GM13976 (cell line): ENCODE data around the gene STRN4.

Experiments used
- DNase-seq: peaks from one replicate; pipeline ENCODE4 v3.0.0; 2012; ENCODE audit warnings: low spot score
- in situ Hi-C: fragments of 300-500 bp; cut with MboI; formaldehyde crosslinking; loops from one replicate; pipeline ENCODE4 v1.12.0; 2022; ENCODE audit warnings: low sequenced_read_pairs, mixed read lengths, inconsistent platforms; ENCODE audit not compliant: unreplicated experiment
- TF ChIP-seq, protein P1 (sequence below): IDR thresholded peaks from 2 replicates; pipeline ENCODE4 v1.5.1; 2012; ENCODE audit warnings: borderline replicate concordance, mild to moderate bottlenecking; ENCODE audit not compliant: insufficient read depth; ENCODE audit errors: extremely low read depth, missing control alignments, control extremely low read depth

Gene STRN4

DNA sequence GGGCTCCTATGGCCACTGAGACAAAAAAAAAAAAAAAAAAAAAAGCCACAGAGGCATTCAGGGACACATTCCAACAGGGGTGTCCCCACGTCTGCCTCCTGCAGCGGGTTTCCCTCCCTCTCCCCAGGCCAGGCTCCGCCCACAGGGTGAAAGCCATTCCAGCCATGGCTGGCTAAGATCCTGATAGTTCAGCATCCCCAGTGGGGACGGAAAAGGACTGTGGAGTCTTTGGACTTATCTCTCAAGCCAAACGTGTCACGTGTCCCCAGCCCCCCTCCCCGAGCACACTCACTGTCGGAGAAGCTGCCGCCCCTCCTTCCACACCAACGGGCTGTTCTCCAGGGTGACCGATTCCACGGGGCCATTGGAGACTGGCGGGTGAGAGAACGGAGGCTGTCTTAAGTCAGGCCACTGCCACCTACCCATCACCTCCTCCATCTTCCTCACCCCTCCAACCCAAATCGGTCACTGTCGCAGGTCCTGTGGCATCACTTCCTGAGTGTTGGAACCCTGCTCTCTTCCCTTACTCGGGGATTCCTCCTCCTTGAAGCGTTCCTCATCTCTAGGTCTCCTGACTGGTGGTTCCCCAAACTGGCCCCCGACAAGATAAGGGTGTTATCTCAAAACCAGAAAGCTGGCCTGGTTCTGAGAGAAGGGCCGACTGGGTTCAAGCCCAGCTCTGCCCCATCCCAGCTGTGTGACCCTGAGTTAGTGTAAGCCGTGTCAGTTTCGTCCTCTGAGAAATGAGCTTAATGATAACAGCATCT, 9.5 kb downstream of the STRN4 start:
- no peak for DNase-seq
- TF ChIP-seq, protein P1, sequence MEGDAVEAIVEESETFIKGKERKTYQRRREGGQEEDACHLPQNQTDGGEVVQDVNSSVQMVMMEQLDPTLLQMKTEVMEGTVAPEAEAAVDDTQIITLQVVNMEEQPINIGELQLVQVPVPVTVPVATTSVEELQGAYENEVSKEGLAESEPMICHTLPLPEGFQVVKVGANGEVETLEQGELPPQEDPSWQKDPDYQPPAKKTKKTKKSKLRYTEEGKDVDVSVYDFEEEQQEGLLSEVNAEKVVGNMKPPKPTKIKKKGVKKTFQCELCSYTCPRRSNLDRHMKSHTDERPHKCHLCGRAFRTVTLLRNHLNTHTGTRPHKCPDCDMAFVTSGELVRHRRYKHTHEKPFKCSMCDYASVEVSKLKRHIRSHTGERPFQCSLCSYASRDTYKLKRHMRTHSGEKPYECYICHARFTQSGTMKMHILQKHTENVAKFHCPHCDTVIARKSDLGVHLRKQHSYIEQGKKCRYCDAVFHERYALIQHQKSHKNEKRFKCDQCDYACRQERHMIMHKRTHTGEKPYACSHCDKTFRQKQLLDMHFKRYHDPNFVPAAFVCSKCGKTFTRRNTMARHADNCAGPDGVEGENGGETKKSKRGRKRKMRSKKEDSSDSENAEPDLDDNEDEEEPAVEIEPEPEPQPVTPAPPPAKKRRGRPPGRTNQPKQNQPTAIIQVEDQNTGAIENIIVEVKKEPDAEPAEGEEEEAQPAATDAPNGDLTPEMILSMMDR: no peak
- in situ Hi-C loops: no loop called here

- TF ChIP-seq, protein P1: no peak
- in situ Hi-C loops: no loop called here
- no peak for DNase-seq
Measured at GRCh38 chr19:46733690-46734292, 12.5 kb downstream of the STRN4 start.

GRCh38 chr19:46732966-46733689, 13.1 kb downstream of the STRN4 start:
- TF ChIP-seq, protein P1: no peak
- DNase-seq: no peak
- in situ Hi-C loops: no loop called here

DNA sequence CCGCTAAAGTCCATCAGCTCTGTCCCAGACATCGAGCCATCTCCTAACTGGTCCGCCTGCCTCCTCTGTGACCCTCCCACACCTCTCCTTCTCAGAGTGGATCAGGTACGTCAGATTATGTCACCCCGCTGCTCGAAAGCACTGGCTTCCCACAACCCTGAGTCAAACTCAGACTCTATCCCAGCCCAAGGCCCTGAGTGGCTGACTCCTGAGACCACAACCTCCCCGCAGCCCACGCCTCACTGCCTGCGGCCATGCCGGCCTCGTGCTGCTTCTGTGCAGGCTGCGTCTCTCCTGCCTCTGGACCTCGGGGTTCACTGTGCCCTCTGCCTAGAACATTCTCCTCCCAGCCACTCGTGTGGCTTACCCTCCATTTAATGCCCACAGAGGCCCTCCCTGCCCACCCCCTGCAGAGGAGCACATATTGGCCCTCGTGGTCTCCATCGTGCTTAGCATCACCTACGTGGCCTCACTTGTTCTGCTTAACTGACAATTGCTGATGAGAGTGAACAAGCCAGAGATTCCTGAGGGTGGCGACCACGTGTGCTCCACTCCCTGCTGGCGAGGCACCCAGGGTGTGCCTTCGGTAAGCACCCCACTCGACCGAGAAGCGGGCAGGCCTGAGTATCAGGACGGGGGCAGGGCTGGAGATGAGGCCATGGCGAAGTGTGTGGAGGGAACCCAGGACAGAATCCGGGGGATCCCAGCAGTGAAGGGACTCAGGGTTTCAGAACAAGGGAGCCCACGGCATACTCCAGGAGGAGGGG, 13.9 kb downstream of the STRN4 start:
- in situ Hi-C loops: no loop called here
- DNase-seq: no peak
- TF ChIP-seq, protein P1: no peak

DNA sequence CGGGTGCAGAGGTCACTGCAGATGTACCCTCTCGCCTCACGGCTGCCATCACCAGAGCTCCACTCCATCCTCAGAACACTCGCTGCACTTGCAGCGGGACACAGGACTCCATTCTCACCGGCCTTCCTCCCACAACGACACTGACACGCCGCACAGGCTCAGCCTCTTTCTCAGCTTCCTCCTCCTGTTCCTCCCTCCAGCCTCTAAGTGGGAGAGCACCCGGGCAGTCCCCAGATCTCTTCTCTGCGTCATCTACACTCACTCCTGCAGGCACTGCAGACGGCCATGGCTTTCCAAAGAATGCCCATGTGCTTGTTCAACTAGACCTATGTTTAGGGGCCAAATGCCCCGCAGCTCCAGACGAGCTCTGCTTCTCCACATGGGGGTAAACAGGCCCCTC, 14.7 kb downstream of the STRN4 start:
- in situ Hi-C loops: no loop called here
- DNase-seq: no peak
- TF ChIP-seq, protein P1: no peak

DNA sequence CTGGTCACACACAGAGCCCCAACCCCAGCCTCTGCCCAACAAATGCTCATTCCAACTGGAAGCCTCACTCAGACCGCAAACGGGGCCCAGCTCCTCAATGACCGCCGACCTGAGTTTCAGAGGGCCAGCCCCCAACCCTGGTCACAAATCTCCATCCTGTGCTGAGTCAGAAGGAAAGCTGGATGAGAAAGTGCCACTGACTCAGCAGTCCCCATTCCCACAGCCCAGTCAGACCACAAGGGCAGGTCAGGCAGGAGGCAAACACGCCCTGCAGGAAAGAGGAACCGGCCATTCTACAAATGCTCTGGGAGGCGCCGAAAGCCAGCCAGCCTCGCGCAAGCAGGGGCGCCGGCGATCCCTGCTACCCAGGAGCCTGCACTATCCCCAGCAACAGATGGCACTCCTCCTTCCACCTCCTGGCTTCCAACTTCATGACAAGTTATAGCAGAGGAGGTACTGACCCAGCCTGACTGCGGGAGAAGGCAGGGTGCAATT, 15.2 kb downstream of the STRN4 start:
- DNase-seq: no peak
- TF ChIP-seq, protein P1: no peak
- in situ Hi-C loops: no loop called here
